Gastrocnemius medialis (tissue), 4 donors: ENCODE data around the gene KRT80.

Experiments
- CTCF ChIP-seq, 5 experiments: fragments of 450-650 bp in 3 of 5; fragments of 200-600 bp in 2 of 5; sonication (generic) in 2 of 5; IDR thresholded peaks in 4 of 5; conservative IDR thresholded peaks in 1 of 5; 1 replicate in 4 of 5; 2 replicates in 1 of 5; pipeline ENCODE4 v1.5.1; 2016 to 2019; ENCODE audit warnings: antibody characterized with exemption in 5 of 5, mild to moderate bottlenecking in 3 of 5, moderate library complexity in 3 of 5
- POLR2A ChIP-seq, 2 donors: fragments of 450-650 bp; IDR thresholded peaks; one replicate each; pipeline ENCODE4 v1.6.1; 2017; ENCODE audit warnings: antibody characterized with exemption in 2 of 2, mild to moderate bottlenecking in 2 of 2, moderate library complexity in 2 of 2

- TF ChIP-seq CTCF (IDR thresholded peaks at IDR 0.05 in 4 of 5, conservative IDR thresholded peaks at IDR 0.05 in 1 of 5) (no peak), POLR2A (IDR thresholded peaks at IDR 0.05) (no peak)
These were observed 70.6 kb downstream of the KRT80 start for GRCh38 chr12:52120951-52121823.
